ENCODE data around the gene RTL5.

Gene RTL5

DNA sequence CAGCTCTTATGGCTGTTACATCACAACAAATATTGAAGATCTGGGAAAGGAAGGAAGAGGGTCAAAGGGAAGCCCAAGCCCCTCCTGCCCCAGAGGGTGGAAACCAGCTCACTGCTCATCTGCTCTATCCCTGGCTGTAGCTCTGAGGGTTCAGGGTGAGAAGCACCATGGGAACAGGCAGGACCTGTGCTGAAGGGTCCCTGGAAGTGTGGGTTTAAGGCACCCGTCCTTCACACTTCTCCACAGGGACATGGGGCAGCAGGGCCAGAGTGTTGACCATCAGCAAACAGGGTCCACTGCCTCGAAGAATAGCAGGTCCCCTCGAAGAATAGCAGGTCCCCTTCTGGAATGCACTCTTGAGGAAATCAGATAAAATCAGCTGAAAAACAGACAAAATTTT lies 4.4 kb downstream of the RTL5 start:
- no peaks in the 10 kb centered on the region for H4K20me1 ChIP-seq (ENCODE audit: insufficient read depth, low read length)
- no peaks in the 10 kb centered on the region for H3K9me3 ChIP-seq (ENCODE audit: insufficient read depth, low read length, severe bottlenecking)
- no peaks in the 10 kb centered on the region for H3K79me2 ChIP-seq (ENCODE audit: insufficient read depth, low read length)
- H3K4me2 ChIP-seq (ENCODE audit: insufficient read depth, low read length), result no peak overlapping the region
- no peak for TF ChIP-seq EZH2 (IDR thresholded peaks at IDR 0.05; ENCODE audit: borderline replicate concordance, low read depth, low read length, severe bottlenecking)
- TF ChIP-seq, protein P1, sequence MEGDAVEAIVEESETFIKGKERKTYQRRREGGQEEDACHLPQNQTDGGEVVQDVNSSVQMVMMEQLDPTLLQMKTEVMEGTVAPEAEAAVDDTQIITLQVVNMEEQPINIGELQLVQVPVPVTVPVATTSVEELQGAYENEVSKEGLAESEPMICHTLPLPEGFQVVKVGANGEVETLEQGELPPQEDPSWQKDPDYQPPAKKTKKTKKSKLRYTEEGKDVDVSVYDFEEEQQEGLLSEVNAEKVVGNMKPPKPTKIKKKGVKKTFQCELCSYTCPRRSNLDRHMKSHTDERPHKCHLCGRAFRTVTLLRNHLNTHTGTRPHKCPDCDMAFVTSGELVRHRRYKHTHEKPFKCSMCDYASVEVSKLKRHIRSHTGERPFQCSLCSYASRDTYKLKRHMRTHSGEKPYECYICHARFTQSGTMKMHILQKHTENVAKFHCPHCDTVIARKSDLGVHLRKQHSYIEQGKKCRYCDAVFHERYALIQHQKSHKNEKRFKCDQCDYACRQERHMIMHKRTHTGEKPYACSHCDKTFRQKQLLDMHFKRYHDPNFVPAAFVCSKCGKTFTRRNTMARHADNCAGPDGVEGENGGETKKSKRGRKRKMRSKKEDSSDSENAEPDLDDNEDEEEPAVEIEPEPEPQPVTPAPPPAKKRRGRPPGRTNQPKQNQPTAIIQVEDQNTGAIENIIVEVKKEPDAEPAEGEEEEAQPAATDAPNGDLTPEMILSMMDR (IDR thresholded peaks at IDR 0.05; ENCODE audit: borderline replicate concordance, extremely low read depth, low read length, poor library complexity, severe bottlenecking), result no peak
- H3K4me3 ChIP-seq (ENCODE audit: low read depth in 1 of 2, low read length in 2 of 2), result no peak overlapping the region
- no peaks in the 10 kb centered on the region for H3K36me3 ChIP-seq (ENCODE audit: insufficient read depth, low read length)
- no peaks in the 10 kb centered on the region for H3K4me1 ChIP-seq (ENCODE audit: insufficient read depth, low read length)
- DNase-seq (no peak), ATAC-seq (ENCODE audit: insufficient read depth, low read depth) (no peak)
- no peak overlapping the region for H3K9ac ChIP-seq (ENCODE audit: low read depth, low read length)
- H3K27ac ChIP-seq (ENCODE audit: low read length), result no peak overlapping the region
- no peak overlapping the region for H2AFZ ChIP-seq (ENCODE audit: low read depth, low read length)
- no peaks in the 10 kb centered on the region for H3K27me3 ChIP-seq (ENCODE audit: insufficient read depth, low read length, poor library complexity)

DNA sequence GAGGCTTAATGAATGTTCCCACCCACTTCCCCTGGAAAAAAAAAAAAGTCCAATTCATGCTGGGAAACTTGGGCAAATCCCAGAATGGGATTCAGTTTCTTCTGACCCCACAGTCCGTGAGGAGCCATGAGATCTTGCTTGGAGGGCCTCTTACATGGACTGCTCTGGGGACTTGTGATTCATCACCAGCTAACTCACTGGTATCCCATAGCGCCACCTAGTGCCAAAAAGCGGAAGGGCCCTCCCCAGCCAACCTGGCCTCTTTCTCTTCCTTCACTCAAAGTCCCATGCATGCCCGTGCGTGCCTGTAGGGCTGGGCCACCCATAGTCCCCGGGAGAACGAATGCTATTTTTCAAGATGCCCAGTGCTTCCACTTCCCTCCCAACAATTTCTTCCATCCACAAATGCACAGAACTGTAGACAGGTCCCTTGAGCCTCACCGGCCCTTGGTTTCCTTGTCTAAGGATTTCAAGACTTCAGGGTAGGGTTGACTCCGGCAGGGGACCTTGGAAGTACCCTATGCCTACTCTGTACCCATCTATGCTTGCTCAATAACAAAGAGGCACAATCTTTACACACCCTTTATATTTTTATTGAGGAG lies 5.1 kb downstream of the RTL5 start:
- Histone ChIP-seq H3K36me3 (ENCODE audit: insufficient read depth, low read length) (no peaks in the 10 kb centered on the region), H4K20me1 (ENCODE audit: insufficient read depth, low read length) (no peaks in the 10 kb centered on the region), H3K4me1 (ENCODE audit: insufficient read depth, low read length) (no peaks in the 10 kb centered on the region), H3K4me3 (ENCODE audit: low read depth in 1 of 2, low read length in 2 of 2) (no peak overlapping the region), H3K27ac (ENCODE audit: low read length) (no peak overlapping the region), H3K27me3 (ENCODE audit: insufficient read depth, low read length, poor library complexity) (no peaks in the 10 kb centered on the region), H3K4me2 (ENCODE audit: insufficient read depth, low read length) (no peak overlapping the region), H3K79me2 (ENCODE audit: insufficient read depth, low read length) (no peaks in the 10 kb centered on the region), H2AFZ (ENCODE audit: low read depth, low read length) (no peak overlapping the region), H3K9ac (ENCODE audit: low read depth, low read length) (no peak overlapping the region), H3K9me3 (ENCODE audit: insufficient read depth, low read length, severe bottlenecking) (no peaks in the 10 kb centered on the region)
- ATAC-seq (ENCODE audit: insufficient read depth, low read depth) (peak; percentile 94), DNase-seq (peak; percentile 72)
- TF ChIP-seq, protein P1 (IDR thresholded peaks at IDR 0.05; ENCODE audit: borderline replicate concordance, extremely low read depth, low read length, poor library complexity, severe bottlenecking), result peak; percentile 85
- TF ChIP-seq EZH2 (IDR thresholded peaks at IDR 0.05; ENCODE audit: borderline replicate concordance, low read depth, low read length, severe bottlenecking), result no peak

DNA sequence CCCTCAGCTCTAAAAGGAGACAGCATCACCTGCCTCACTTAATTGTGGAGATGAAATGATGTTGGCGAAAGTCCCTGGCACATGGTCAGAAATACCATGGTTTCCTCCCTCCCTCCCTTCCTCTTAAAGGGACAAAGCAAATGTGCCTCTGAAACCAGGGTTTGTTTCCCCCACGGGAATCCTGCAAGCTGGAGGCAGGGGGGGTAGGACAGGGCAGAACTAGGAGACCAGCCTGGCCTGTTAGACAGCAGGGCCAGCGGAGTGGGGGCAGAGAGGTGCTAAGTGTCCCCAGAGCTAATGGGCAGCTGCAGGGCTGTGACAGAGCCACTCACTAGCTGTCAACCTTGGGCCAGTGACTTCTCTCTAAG lies 5.7 kb downstream of the RTL5 start:
- H3K9ac ChIP-seq (ENCODE audit: low read depth, low read length), result no peak overlapping the region
- H3K4me1 ChIP-seq (ENCODE audit: insufficient read depth, low read length), result no peaks in the 10 kb centered on the region
- no peak overlapping the region for H2AFZ ChIP-seq (ENCODE audit: low read depth, low read length)
- no peak overlapping the region for H3K27ac ChIP-seq (ENCODE audit: low read length)
- no peaks in the 10 kb centered on the region for H3K9me3 ChIP-seq (ENCODE audit: insufficient read depth, low read length, severe bottlenecking)
- H3K27me3 ChIP-seq (ENCODE audit: insufficient read depth, low read length, poor library complexity), result no peaks in the 10 kb centered on the region
- H3K4me2 ChIP-seq (ENCODE audit: insufficient read depth, low read length), result no peak overlapping the region
- TF ChIP-seq EZH2 (IDR thresholded peaks at IDR 0.05; ENCODE audit: borderline replicate concordance, low read depth, low read length, severe bottlenecking), result no peak
- no peak overlapping the region for H3K4me3 ChIP-seq (ENCODE audit: low read depth in 1 of 2, low read length in 2 of 2)
- H4K20me1 ChIP-seq (ENCODE audit: insufficient read depth, low read length), result no peaks in the 10 kb centered on the region
- no peak for ATAC-seq (ENCODE audit: insufficient read depth, low read depth)
- no peaks in the 10 kb centered on the region for H3K79me2 ChIP-seq (ENCODE audit: insufficient read depth, low read length)
- no peak for DNase-seq
- no peaks in the 10 kb centered on the region for H3K36me3 ChIP-seq (ENCODE audit: insufficient read depth, low read length)

DNA sequence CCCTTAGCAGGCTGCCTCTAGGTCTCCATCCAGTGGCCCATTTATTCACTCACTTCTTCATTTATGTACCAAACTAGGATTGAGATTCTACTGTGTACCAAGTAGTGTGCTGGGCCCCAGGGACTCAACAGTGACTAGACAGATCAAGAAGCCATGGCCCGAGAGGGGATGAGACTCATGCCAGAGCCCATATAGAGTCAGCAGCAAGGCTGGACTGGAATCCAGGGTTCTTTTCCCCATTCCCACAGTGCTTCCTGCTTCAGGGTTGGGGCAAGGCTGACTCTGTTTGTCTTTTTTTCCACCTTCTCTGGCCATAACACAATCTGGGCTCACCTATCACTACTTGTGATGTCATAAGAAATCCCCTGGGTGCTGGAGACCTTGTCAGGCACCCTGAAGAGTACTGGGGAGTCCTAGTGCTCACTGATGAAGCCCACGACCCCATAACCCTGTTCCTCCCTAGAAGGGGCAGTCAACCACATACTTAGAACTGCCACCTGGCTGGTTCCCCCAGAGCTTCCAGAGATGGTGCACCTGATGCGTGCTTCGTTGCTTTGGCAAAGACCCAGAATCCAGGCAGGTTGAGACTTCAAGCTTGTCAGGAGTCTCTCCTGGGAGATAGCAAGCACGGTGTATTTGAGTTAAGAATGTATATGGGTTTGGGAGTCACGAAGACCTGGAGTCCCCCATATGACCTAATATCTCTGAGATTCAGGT lies 6.2 kb downstream of the RTL5 start:
- DNase-seq (no peak), ATAC-seq (ENCODE audit: insufficient read depth, low read depth) (no peak)
- no peaks in the 10 kb centered on the region for H3K27me3 ChIP-seq (ENCODE audit: insufficient read depth, low read length, poor library complexity)
- H3K4me2 ChIP-seq (ENCODE audit: insufficient read depth, low read length), result no peak overlapping the region
- no peak overlapping the region for H2AFZ ChIP-seq (ENCODE audit: low read depth, low read length)
- TF ChIP-seq, protein P1 (IDR thresholded peaks at IDR 0.05; ENCODE audit: borderline replicate concordance, extremely low read depth, low read length, poor library complexity, severe bottlenecking), result no peak
- TF ChIP-seq EZH2 (IDR thresholded peaks at IDR 0.05; ENCODE audit: borderline replicate concordance, low read depth, low read length, severe bottlenecking), result no peak
- H3K79me2 ChIP-seq (ENCODE audit: insufficient read depth, low read length), result no peaks in the 10 kb centered on the region
- no peak overlapping the region for H3K9ac ChIP-seq (ENCODE audit: low read depth, low read length)
- H3K27ac ChIP-seq (ENCODE audit: low read length), result no peak overlapping the region
- no peaks in the 10 kb centered on the region for H3K4me1 ChIP-seq (ENCODE audit: insufficient read depth, low read length)
- H3K36me3 ChIP-seq (ENCODE audit: insufficient read depth, low read length), result no peaks in the 10 kb centered on the region
- no peak overlapping the region for H3K4me3 ChIP-seq (ENCODE audit: low read depth in 1 of 2, low read length in 2 of 2)
- no peaks in the 10 kb centered on the region for H3K9me3 ChIP-seq (ENCODE audit: insufficient read depth, low read length, severe bottlenecking)
- no peaks in the 10 kb centered on the region for H4K20me1 ChIP-seq (ENCODE audit: insufficient read depth, low read length)

Measured in DND-41 (cell line).